ENCODE data around the gene PRSS1.
"Not testable (repeated sequence)": the region's sequence is repeated elsewhere in the genome, so short reads cannot be mapped to it uniquely, and the experiment has no call there.

PRSS1 gene

DNA sequence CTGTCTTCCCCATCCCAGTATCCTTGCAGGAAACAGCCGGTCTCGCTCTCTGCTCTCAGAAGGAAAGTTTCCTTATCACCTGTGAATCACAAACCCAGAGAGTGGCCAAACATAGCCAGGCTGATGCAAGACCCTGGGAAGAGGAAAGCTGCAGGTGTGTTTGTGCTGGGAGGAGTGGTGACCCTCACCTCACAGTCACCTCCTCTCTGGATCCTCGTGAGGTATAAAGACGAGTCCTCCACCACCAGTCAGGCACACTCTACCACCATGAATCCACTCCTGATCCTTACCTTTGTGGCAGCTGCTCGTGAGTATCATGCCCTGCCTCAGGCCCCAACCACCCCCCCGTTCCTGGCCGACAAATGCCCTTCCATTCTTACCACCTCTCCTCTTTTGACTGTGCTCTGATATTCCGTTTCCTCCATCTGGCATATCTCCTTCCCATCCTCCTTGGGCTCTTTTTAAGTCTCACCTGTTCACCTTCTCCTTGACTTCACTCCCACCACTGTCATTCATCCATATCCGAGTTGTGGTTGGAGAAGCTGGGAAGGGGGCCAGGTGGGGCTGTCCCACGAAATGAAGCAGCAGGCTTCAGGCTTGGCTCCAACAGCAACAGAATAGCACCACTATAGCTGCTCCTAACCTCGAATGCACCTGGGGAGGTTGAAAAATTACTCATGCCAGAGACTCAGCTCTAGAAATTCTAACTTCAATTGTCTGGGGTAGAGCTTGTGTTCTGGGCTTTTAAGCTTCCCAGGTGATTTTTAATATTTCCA is at the start of gene PRSS1:
Gene PRSS1 (plus strand): TSS at position 255 of the 776 bp plus-strand sequence. CDS start 13 bp downstream, at position 268.
- DNase-seq, result no peak

DNA sequence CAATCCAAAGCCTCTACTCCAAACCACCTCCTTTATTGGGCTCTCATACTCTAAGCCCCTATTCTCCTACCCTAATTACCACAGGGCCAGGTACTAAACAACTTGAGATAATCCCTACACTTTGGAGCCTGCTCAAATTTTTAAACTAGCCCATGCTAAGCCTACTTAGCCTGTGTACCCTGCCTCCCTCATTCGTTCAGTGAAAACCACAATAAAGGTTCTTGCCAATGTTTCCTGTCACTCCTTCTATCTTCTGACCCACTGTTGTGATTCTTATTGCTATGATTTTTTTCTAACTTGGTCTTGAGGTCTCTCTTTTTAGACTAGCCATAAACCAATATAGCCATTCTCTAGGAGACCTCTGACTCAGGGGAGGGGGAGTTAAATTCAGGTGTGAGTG is 48.3 kb upstream of the PRSS1 start:
- not testable (repeated sequence) for DNase-seq

DNA sequence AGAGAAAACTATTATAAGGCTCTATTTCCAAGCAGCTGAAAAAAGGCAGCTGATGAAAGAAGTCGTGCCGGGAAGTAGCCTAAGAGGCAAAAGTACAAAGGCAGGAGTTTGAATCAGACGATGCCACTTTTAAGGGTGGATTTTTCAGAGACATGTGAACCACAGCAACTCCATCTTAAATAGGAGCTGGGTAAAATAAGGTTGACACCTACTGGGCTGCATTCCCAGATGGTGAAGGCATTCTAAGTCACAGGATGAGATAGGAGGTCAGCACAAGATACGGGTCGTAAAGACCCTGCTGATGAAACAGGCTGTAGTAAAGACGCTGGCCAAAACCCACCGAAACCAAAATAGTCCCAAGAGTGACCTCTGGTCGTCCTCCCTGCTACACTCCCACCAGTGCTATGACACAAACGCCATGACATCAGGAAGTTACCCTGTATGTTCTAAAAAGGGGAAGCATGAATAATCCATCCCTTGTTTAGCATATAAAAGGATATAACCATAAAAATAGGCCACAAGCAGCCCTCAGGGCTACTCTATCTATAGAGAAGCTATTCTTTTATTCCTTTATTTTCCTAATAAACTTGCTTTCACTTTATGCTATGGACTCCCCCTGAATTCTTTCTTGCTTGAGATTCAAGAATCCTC is 45.5 kb upstream of the PRSS1 start:
- peak; percentile 89 for DNase-seq

DNA sequence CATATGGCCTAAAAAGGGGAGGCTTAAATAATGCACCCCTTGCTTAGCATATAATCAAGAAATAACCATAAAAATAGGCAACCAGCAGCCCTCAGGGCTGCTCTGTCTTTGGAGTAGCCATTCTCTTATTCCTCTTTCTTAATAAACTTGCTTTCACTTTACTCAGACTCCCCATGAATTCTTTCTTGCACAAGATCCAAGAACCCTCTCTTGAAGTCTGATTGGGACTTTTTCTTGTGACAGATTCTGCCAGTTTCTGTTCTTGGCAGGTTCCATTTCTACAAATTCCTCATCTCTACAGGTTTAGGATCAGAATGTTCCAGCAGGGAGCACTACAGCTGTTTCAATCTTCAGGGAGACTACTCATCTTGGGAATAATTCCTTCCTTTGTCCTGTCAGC is 40.5 kb upstream of the PRSS1 start:
- DNase-seq, result peak; percentile 78

DNA sequence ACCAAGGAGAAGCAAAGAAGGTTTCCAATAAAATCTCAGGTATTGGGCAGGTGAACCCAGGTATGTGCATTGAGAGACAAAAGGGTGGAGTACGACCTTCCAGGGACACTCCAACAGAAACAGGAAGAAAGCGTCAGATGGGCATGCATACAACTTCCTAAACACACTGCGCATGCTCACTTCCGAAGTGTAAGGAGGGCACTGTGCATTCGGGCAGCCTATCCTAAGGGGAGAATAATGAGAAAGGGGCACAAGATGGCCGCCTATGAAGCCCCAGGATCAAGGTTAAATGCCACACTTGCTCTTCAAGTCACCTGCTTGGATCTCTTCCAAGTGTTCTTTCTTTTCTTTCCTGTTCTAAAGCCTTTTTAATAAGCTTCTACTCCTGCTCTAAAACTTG is 39.4 kb upstream of the PRSS1 start:
- peak; percentile 40 for DNase-seq

DNA sequence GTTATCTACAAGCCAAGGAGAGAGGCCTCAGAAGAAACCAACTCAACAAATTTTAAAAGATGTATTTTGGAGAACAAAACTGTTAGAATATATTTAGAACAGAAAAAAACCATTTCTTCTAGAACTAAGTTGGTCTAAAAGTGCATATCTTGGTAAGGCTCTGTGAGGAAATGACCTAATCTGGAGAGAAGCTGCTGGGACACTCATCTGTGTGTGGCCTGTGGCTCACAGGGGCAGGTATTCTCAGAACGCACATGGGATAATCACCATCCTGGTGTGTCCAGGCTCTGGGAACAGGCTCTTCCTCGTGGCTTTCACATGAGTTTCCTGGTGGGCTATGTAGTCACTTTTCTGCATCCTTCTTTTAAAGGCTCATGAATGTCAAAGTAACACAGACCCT is 38.1 kb upstream of the PRSS1 start:
- DNase-seq, result no peak

DNA sequence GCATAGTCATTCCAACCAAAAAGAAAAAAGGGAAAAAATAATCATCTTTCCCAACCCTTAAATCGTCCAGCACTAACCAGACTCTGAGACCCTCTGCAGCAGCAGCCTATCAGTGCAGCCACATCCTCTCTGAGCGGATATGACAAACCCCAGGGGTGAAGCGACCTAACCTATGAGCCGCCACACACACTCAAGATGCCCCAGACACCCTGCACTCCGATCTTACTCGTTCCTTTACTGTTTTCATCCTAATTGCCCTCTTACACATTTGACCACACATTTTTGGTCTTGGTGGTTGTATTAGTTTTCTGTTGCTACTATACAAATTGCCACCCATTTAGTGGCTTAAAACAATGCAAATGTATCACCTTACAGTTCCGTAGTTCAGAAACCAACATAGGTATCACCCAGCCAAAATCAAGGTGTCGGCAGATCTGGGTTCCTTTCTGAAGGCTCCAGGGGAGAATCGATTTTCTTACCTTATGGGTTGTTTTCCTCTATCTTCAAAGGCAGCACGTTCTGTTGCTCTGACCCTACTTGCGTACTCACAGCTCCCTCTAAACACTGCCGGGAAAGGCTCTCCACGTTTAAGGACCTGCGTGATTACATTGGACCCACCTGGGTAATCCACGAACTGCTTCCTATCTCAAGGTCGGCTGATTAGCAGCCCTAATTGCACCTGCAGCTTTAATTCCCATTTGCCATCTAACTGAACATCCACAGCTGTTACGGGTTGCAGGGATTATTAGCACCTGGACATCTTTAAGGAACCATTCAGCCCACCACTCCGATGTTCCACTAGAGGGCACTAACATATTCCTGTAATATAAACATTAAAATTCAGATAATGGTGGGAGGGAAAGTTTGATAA is 37.3 kb upstream of the PRSS1 start:
- DNase-seq, result peak; percentile 25

DNA sequence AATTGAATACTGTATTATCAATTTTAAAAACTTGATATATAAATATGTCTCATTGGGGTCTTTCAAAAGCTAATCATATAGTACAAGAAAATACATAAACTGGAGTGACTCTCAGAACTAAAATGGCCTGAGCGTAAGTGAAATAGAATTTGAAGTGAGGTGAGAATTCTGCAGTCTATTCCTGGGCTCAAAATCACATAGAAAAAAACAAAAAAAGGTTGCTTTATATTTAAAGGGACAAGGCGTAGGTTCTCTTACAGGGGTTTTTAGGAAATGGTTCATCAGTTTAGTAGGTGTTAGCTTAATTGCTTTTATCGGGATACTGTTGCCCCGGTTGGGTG is 36.7 kb upstream of the PRSS1 start:
- no peak for DNase-seq

DNA sequence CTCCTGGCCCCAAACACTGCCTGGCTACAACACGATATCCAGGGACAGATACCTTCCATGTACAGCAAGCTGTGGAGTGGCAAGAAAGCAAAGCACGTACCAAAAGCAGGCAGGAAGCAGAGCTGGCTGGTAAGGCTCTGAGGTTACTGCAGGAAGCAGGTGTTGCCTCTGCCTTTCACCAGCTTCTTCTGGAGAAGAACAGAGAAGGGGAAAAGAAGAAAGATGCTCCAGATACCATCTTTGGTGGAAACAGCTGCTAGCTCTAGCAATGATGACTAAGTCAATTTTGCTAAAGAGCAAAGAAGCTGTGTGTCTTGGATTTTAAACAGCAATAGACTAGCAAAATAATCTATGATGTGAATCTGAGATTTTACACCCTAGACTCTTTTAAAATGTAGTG is 34.9 kb upstream of the PRSS1 start:
- no peak for DNase-seq

DNA sequence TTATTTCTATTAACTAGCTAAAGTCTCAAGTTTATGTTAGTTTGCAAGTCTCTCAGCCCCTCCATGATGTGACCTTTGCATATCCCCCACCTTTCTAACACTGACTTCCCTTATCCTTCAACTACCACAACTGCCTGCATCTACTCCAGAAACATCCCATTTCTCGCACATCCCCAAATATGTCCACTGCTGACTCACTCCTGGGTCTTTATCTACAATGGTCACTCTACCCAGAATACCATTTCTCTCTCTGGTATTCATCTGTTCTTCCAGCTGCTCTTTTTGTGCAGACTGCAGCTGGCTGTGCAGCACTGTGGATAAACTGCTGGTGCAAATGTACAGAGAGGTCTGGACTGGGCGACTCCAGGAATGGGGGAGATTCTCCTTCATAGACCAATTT is 32.7 kb upstream of the PRSS1 start:
- no peak for DNase-seq

DNA sequence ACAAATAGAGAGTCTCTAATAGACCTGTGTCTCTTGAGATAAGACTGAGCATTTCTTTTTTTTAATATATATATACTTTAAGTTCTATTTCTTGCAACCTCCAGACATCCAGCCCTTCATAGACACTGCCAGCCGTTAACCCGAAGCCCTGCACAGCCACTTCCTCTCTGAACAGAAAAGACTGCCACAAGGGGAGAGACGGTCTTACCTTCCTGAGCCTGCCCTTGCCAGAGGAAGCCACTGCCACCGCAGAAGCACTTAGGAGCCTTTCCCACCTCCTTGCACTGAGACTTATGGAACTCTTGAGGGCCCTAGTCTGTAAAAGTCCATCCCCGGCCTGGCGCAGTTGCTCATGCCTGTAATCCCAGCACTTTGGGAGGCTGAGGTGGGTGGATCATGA is 31.8 kb upstream of the PRSS1 start:
- DNase-seq, result no peak

DNA sequence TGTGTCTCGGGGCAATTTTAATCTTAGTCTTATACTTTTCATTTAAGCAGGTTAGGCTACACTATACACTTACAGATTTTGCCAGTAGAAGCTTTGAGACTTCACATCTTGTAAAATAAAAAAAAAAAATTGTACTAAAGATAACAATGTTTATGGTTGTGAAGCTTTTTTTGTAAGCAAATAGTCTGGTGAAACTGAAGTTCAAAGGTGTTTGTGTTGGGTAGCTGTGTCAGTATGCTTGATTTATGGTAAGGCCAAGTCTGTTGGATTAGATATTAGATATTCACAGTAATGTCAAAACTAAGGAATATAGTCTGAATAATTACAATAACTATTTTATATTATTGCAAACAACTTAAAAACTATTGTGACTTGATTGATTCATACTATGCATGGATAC is 31.0 kb upstream of the PRSS1 start:
- no peak for DNase-seq

DNA sequence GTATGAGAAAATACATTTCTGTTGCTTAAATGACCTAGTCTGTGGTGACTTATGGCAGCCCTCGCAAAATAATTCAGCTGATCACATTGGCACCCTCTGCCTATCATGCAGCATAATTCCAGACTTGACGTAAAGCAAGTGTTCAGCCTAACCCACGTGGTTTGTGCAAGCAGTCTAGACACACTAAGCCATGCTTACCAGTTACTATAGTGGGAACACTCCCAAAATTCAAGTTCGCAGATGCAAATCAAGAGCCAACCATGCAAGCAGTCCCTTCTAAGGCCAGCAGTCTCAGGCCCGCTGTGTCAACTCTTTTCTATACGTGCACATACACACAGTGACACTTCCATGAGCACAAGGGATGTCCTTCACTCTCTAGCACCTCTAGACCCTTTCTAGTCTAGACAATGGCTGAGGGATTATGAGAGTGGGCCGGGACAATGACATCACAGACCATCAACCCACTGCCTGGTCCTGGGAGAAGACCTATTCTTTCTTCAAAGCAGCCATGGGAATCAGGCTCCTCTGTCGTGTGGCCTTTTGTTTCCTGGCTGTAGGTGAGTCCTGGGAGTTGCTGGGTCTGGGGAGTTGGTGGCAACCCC is 29.0 kb upstream of the PRSS1 start:
- no peak for DNase-seq

DNA sequence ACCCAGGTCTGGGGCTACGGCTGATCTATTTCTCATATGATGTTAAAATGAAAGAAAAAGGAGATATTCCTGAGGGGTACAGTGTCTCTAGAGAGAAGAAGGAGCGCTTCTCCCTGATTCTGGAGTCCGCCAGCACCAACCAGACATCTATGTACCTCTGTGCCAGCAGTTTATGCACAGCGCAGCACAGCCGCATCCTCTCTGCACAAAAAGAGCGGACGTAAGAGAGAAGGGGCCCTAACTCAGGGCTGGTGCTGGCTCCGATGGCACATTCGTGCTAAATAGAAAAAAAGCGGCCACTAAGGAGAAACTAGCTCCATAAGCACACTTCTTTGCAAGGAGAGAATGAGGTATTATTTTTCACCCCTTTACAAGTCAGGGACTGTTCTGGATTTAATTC is 28.3 kb upstream of the PRSS1 start:
- DNase-seq, result no peak

DNA sequence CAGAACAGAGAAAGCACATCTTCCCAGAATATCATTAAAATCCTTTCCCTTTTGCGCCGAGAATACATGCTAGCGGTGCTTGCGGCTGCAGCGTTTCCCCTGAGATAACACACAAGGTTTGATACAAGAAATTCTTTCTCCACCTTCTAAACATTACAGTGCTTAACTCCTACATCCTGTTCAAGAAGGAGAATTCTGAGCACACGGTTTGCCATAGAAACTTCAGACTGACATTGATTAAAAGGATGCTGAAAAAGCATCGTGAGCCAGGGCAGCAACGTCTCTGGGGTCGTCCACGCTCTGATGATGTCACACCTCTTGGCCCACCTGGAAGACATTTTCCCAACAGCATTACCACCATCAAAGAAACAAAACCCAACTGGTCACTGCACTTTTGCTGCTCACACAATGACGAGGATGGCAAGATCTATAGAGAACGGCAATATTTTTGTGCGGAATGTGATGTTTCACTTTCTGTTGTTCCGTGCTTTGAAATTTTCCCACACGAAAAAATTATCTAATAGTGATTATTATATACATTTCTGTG is 27.0 kb upstream of the PRSS1 start:
- DNase-seq, result no peak

DNA sequence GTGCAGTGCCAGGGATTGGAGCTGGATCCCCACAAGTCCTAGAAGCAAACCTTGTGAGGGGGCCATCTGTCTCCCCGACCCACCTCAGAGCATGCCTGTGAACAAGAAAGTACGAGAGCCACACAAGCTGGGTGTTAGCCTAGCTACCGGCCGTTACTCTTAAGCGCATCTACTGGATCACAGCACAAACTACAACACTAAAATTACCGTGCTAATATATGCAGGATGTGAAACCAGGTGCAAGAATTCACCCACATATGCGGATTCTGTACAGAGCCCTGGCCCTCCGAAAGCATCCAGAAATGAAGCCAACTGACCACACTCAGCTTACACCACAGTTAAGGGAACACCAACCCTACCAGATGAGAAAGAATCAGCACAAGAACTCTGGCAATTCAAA is 16.0 kb upstream of the PRSS1 start:
- DNase-seq, result no peak

DNA sequence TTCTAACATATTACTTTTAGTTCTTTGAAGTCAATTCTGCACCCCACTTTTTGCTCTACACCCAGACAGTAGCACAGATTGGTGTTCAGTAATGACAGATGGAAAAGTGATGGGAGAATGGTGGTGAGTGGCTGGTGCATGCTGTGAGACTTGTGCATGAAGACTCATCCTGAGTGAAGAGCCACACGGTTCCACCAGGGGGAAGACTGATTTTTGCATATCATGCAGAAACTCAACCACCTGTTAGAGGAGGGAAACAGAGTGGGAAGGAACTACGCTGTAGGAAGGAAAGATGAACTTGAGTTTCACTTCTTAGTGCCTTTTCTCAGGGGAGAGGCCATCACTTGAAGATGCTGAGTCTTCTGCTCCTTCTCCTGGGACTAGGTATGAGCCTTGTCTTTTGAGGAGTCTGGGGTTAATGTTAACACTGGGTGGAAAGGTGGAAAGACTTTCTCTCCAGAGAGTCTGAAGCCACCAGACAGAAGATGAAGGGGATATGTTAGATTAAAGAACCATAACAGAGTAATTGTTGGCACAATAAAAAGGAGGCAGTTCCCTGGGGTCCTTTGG is 9.3 kb upstream of the PRSS1 start:
- DNase-seq, result no peak

DNA sequence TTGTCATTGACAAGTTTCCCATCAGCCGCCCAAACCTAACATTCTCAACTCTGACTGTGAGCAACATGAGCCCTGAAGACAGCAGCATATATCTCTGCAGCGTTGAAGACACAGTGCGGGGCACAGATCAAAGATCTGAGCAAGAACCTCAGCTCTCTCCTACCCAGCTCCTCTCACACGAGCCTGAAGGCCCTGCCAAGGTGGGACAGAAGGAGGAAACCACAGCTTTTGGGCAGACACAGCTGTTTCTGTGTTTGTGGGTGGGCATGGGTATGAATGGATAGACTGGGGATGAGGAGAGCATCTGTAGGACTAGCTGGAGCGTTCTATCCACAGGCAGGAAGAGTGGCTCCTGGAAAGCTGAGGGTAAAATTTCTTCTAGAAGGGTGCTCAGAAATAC is 8.5 kb upstream of the PRSS1 start:
- DNase-seq, result no peak

DNA sequence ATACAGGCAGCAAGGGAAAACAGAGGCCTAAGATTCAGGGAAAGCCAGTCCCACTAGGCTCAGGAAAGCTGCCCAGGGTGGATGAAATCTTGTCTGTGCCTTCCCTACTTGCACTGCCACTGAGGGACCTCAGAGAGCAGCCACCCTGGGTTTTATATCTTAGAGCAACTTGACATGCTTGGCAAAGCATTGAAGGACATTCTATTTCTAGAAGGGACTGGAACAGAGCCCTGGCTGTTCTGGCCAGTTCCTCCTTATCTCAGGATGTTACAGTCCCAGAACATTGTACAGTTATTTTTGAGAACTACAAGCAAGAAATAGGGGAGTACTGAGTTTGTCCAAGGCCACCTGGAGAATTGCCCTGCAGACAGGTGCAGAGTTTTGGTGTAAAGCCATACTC is 7.3 kb upstream of the PRSS1 start:
- not testable (repeated sequence) for DNase-seq

DNA sequence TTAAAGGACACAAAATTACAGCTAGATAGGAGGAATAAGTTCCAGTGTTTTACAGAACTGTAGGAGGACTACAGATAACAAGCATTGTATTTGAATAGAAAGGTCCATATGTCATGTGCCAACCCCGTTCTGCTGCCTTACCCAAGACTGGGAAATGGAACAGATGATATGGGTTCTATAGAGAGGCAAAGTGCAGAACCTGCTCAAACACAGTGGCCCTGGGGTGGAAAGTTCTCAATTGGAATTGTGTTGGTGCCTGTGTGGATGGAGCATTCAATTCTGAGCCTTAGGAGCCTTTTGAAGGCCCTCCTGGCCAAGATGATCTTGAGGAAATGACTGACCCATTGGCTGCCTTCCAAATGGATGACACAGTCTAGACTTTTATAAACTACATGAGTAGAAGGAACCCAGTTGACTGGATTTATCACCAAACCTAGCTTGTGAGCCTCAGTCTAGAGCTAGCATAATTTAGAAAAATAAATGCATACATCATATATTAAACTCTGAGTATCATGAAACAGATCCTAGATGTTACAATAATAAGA is 4.1 kb upstream of the PRSS1 start:
- peak; percentile 8 for DNase-seq

DNA sequence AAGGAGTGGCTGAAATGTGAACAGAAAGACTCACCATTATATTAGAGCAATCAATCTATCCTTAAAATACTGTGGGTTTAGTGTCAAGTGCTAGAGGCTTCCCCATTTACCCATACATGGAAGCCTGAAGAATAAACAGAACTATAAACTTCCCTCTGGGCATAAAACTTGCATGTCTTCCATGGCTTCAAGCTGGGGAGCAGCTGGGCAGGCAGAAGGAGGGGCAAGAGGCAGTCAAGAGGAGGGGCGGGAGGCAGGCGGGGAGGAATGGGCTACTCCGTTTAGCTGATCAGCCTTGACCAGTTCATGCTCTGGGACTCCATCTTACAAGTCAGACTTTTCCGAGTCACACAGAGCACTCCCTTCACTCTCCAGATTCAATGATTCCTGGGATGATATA is 3.5 kb upstream of the PRSS1 start:
- no peak for DNase-seq

DNA sequence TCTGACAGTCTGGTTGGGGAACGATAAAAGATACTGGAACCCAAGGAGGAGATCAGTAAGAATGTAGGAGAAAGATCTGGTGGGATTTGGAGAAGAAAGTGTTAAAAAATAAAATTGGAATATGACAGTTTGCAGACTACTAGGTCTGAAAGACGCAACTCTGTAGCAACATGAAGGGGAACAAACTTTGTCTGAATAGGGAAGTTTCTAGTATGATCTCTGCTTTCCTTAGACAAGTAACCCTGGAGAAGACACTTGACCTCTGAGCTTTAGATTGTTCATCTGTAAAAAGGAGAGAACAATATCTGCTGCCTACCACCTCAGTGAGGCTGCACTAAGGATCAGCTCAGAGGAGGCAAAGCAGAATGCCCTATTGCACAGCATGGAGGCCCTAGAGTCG is 3.0 kb upstream of the PRSS1 start:
- DNase-seq, result peak; percentile 46

All from inflammatory macrophage treated with lipopolysaccharide for 4 hours (primary cell).